Ovary (tissue), 9 donors: ENCODE measurements around the gene ZNF778. TPM values are rescaled to one million over a fixed set of nuclear protein-coding genes. Genes with fewer than 3 reads are reported as not detected.
A peak's percentile ranks its signal among the peaks of the same experiment; 100 is the strongest.

Experiments
- DNase-seq, 5 donors: peaks; one replicate each; pipeline ENCODE4 v3.0.0-alpha.2; 2019 to 2020
- H3K27ac ChIP-seq, 2 donors: fragments of 200-600 bp; one replicate each; pipeline versions ENCODE4 v1.5.1 to v1.8.0; 2019 to 2022
- H3K27me3 ChIP-seq: fragments of 200-600 bp; one replicate; pipeline ENCODE4 v1.8.0; 2022
- H3K36me3 ChIP-seq: fragments of 200-600 bp; sonication (generic); one replicate; pipeline ENCODE4 v1.5.1; 2019
- H3K4me1 ChIP-seq: one replicate; pipeline ENCODE4 v1.8.1; 2013; ENCODE audit warnings: mild to moderate bottlenecking, moderate library complexity; ENCODE audit not compliant: insufficient read depth
- H3K4me3 ChIP-seq: fragments of 200-600 bp; sonication (generic); one replicate; pipeline ENCODE4 v1.5.1; 2017
- H3K9me3 ChIP-seq, 2 donors: fragments of 200-600 bp in 1 of 2; sonication (generic) in 1 of 2; one replicate each; pipeline versions ENCODE4 v1.5.1 to v1.8.1; 2013 to 2019; ENCODE audit warnings: mild to moderate bottlenecking in 1 of 2, moderate library complexity in 1 of 2
- EP300 ChIP-seq: sonication (generic); formaldehyde crosslinking; IDR thresholded peaks from one replicate; pipeline ENCODE4 v1.6.1; 2017; ENCODE audit warnings: antibody characterized with exemption
- POLR2A ChIP-seq: fragments of 450-650 bp; IDR thresholded peaks from one replicate; pipeline ENCODE4 v1.6.1; 2017; ENCODE audit warnings: antibody characterized with exemption, mild to moderate bottlenecking, moderate library complexity
- WGBS, 3 donors: extraction: QIAGEN DNeasy Blood & Tissue Kit in 1 of 3; methylation state at CpG; one replicate each; pipeline versions ENCODE4 v1.1.5 to v1.1.7; 2013 to 2017; 5-methylcytosine and 5-hydroxymethylcytosine counted together
- intact Hi-C, 4 donors: fragments of 100-400 bp; cut with DNase I; formaldehyde crosslinking; loops; one replicate each; pipeline versions ENCODE4 v1.11.0 to v1.15.1; 2022 to 2023
- polyA plus RNA-seq, 2 donors: library from polyadenylated mRNA; stranded (reverse); fragments of 200-250 nt in 1 of 2; fragments of 350-450 nt in 1 of 2; fragmentation: Illumina TruSeq in 1 of 2; extraction: RNeasy Lipid Tissue Mini Kit (QIAGEN cat#74804) in 1 of 2; gene quantifications; one replicate each; pipeline ENCODE4 v1.2.3, GENCODE V29; 2013 to 2014
- total RNA-seq, 7 donors: library from RNA; depleted of rRNA in 2 of 7; stranded (reverse); fragments of >200 nt in 2 of 7; fragmentation: NEBNext Ultra II Directional in 3 of 7; extraction: Animal tissue kit (Norgen Biotek cat#: 25700) in 3 of 7; gene quantifications; one replicate each; pipeline versions ENCODE4 v1.1.0 to v1.2.4, GENCODE V29; 2016 to 2023
- TF ChIP-seq, protein P1 (sequence below), 3 donors: fragments of 450-650 bp in 2 of 3; fragments of 200-600 bp in 1 of 3; IDR thresholded peaks; one replicate each; pipeline versions ENCODE4 v1.5.1 to v1.8.0; 2016 to 2022; ENCODE audit warnings: antibody characterized with exemption in 3 of 3, mild to moderate bottlenecking in 1 of 3
- donor health status: DM: no; HTN: no; CAD: no; lungs with moderate emphysema.
- donor health status: DM: no; HTN: no; CAD: no.
- donor health status: Bipolar disorder and iron deficiency.
- donor health status: DM: yes; HTN: yes; CAD: no.
- donor health status: DM: no; HTN: no; CAD: no.
- donor health status: DM: yes; HTN: yes; CAD: no.

Gene ZNF778
- total and polyA plus RNA-seq, 9 donors: 1.8 to 71.9 (median 8.3) TPM

DNA sequence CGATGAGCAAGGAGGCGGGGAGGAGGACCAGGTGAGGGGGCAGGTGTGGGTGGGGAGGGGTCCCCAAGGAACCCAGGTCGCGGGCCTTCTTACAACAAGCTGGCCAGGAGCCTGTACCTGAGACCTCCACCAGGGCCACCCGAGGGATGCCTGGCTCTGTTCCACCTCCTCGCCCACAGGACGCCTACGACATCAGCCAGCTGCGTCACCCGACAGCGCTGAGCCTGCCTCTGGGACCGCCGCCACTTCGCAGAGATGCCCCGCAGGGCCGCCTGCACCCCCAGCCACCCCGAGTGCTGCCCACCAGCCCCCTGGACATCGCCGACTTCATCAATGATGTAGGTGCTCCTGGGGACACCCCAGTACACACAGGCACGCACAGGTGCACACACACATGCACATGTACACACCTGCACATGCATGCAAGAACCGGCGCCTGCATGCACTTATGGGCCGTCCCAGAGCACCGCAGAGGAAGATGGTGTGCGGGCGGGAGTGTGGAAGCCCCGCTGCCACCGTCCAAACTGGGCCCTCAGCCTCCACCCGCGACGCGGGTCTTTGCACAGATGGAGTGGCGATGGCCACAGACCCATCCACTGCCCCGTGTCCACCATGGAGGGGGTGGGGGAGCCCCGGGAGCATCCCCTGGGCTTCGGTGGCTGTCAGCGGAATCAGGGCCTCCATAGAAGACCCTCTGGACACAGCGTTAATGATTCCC is 23.8 kb upstream of the ZNF778 start:
- Histone ChIP-seq H3K9me3 (no peaks in the 10 kb centered on the region), H3K36me3 (no peaks in the 10 kb centered on the region), H3K27ac (no peak overlapping the region), H3K4me1 (peaks cover 6% of the 10 kb centered on the region), H3K4me3 (no peak overlapping the region), H3K27me3 (no peaks in the 10 kb centered on the region)
- intact Hi-C loops: no loop called here
- TF ChIP-seq EP300: no peak
- TF ChIP-seq, protein P1, sequence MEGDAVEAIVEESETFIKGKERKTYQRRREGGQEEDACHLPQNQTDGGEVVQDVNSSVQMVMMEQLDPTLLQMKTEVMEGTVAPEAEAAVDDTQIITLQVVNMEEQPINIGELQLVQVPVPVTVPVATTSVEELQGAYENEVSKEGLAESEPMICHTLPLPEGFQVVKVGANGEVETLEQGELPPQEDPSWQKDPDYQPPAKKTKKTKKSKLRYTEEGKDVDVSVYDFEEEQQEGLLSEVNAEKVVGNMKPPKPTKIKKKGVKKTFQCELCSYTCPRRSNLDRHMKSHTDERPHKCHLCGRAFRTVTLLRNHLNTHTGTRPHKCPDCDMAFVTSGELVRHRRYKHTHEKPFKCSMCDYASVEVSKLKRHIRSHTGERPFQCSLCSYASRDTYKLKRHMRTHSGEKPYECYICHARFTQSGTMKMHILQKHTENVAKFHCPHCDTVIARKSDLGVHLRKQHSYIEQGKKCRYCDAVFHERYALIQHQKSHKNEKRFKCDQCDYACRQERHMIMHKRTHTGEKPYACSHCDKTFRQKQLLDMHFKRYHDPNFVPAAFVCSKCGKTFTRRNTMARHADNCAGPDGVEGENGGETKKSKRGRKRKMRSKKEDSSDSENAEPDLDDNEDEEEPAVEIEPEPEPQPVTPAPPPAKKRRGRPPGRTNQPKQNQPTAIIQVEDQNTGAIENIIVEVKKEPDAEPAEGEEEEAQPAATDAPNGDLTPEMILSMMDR (IDR thresholded peaks at IDR 0.05): no peak
- TF ChIP-seq POLR2A: no peak
- WGBS, 3 donors: 62 to 74% (median 67%) methylated on average over 36 to 38 of the region's 38 CpGs
- peak in 4 of 5 donors; percentile 41 to 75 (median 68) for DNase-seq

DNA sequence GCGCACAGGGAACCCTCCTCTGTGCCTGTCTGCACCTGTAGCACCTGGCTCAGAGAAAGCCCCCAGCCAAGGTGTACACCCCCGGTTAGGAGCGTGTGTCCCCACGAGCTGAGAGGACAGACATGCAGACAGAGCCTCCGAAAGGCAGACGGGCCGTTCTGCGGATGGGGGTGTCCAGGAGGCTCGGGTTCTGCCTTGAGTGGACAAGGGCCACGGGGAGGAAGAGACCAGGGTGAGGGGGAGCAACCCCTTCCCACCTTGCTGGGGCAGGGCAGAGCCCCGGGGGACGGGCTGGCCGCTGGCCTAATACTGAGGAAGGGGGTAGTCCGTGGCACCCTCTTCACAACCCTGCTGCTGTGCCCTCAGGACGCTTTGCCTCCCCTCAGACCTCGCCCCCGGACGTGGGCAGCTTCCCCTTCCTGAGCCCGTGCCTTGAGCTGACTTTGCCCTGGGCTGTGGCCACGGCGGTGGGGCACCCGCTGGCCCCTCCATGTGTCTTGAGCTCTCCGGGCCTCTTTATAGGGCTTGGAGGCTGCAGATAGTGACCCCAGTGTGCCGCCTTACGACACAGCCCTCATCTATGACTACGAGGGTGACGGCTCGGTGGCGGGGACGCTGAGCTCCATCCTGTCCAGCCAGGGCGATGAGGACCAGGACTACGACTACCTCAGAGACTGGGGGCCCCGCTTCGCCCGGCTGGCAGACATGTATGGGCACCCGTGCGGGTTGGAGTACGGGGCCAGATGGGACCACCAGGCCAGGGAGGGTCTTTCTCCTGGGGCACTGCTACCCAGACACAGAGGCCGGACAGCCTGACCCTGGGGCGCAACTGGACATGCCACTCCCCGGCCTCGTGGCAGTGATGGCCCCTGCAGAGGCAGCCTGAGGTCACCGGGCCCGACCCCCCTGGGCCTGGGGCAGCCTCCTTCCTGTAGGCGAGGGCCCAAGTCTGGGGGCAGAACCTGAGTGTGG is 22.9 kb upstream of the ZNF778 start:
- Histone ChIP-seq H3K4me1 (peaks cover 6% of the 10 kb centered on the region), H3K27me3 (no peaks in the 10 kb centered on the region), H3K36me3 (no peaks in the 10 kb centered on the region), H3K4me3 (no peak overlapping the region), H3K9me3 (no peaks in the 10 kb centered on the region), H3K27ac (no peak overlapping the region)
- no peak for TF ChIP-seq POLR2A
- no peak for TF ChIP-seq EP300
- TF ChIP-seq, protein P1 (IDR thresholded peaks at IDR 0.05): no peak
- intact Hi-C loops: no loop called here
- WGBS, 3 donors: 84 to 88% (median 86%) methylated on average over 40 to 45 of the region's 45 CpGs
- DNase-seq: peak in 3 of 5 donors; percentile 21 to 39 (median 36)

GRCh38 chr16:89195521-89196171 is 21.9 kb upstream of the ZNF778 start:
- Histone ChIP-seq H3K36me3 (no peaks in the 10 kb centered on the region), H3K4me3 (no peak overlapping the region), H3K4me1 (peaks cover 8% of the 10 kb centered on the region), H3K9me3 (no peaks in the 10 kb centered on the region), H3K27me3 (no peaks in the 10 kb centered on the region), H3K27ac (no peak overlapping the region)
- DNase-seq: peak in 2 of 5 donors; percentile 31 to 39
- TF ChIP-seq, protein P1 (IDR thresholded peaks at IDR 0.05): no peak
- TF ChIP-seq EP300 (no peak), POLR2A (no peak)
- 71 to 89% (median 84%) methylated on average over 17 to 21 of the region's 21 CpGs for WGBS, 3 donors
- intact Hi-C loops: no loop called here

DNA sequence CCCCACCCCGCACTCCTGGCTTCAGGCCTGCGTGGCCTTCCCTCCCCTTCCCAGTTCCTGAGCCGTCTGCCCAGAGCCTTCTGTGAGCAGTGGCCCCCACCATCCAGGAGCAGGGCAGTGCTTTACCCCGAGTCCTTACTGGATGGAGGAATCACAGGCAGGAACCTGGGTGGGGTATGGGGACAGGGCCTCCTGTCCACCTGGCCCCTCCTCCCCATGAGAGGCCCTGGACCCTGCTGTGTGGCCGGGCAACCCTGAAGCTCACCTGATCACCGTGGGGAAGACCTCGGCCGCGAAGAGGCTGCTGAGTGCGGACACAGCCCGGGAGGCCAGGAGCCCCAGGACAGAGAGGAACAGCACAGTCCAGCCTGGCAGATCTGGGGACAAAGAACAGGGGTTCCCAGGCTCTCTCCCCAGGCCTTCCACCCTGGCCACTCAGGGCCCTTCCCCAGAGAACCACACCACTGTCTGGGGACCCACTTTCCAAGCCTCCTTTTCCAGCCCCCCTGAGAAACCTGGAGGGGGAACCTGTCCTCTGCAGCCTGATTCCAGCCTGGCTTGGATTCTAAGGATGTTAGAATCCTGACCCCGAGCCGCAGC is 20.4 kb upstream of the ZNF778 start:
- H3K27me3 ChIP-seq: no peaks in the 10 kb centered on the region
- H3K9me3 ChIP-seq: no peaks in the 10 kb centered on the region
- no peak overlapping the region for H3K4me3 ChIP-seq
- TF ChIP-seq POLR2A (no peak), EP300 (no peak)
- TF ChIP-seq, protein P1 (IDR thresholded peaks at IDR 0.05): no peak
- H3K36me3 ChIP-seq: no peaks in the 10 kb centered on the region
- H3K4me1 ChIP-seq: peaks cover 1% of the 10 kb centered on the region
- intact Hi-C loops: no loop called here
- peak in 1 of 5 donors; percentile 27 for DNase-seq
- 80 to 88% (median 80%) methylated on average over 13 of the region's 13 CpGs for WGBS, 3 donors
- H3K27ac ChIP-seq: no peak overlapping the region
